Stimulated activated naive CD8-positive, alpha-beta T cell treated with anti-CD3 and anti-CD28 coated beads, Interleukin-15, amount 100 ng/mL, for 72 hours (primary cell): ENCODE measurements around the gene DMRTC2.

Experiments
- ATAC-seq: fragments of 150-1000 bp; cut with Tn5 transposase; 2 replicates; pipeline ENCODE4 v1.10.0; 2021; ENCODE audit warnings: mild to moderate bottlenecking, moderate library complexity
- DNase-seq, 2 donors: peaks; one replicate each; pipeline ENCODE4 v3.0.0; 2021 to 2022
- H3K27ac Mint-ChIP-seq, 2 donors: one replicate each; pipeline ENCODE4 v1.8.0; 2022; ENCODE audit warnings: mild to moderate bottlenecking in 2 of 2, mixed read lengths in 2 of 2, moderate library complexity in 2 of 2
- H3K27me3 Mint-ChIP-seq: one replicate; pipeline ENCODE4 v1.8.0; 2022; ENCODE audit warnings: mixed read lengths
- H3K4me1 Mint-ChIP-seq: one replicate; pipeline ENCODE4 v1.8.0; 2022; ENCODE audit warnings: mild to moderate bottlenecking, mixed read lengths
- H3K4me3 Mint-ChIP-seq, 2 donors: one replicate each; pipeline ENCODE4 v1.8.0; 2022; ENCODE audit warnings: mild to moderate bottlenecking in 2 of 2, mixed read lengths in 2 of 2, moderate library complexity in 1 of 2
- H3K9me3 Mint-ChIP-seq, 2 donors: one replicate each; pipeline ENCODE4 v1.8.0; 2022; ENCODE audit warnings: mixed read lengths in 2 of 2

DMRTC2 gene

GRCh38 chr19:41845001-41845050, at the start of gene DMRTC2:
DMRTC2 (plus strand) TSS chr19:41845042; CDS start chr19:41847429, 2,387 bp downstream.
- no peak within 1 kb of the TSS for H3K27ac Mint-ChIP-seq
- H3K9me3 Mint-ChIP-seq: no peaks in the 10 kb centered on the region

DNA sequence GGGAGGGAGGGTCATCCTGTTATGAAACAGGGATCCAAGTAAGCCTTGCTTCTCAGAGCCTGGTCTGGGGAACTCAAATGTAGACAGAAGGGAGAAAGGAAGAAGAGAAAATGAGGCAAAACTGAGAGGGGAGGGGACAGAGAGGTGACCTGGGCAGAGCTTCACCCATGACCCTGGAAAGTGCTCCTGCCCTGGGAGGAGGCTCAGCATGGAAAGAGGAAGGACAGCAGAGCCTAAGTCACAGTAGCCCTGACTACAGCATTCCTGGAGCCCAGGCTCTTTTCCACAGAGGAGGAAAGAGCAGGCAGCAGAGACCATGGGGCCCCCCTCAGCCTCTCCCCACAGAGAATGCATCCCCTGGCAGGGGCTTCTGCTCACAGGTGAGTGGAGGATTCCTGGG, 48.5 kb upstream of the DMRTC2 start, which contains the start of gene CEACAM3:
CEACAM3 (plus strand) TSS at position 226 of the 400 bp plus-strand sequence; CDS start at position 317, 91 bp downstream.
- H3K27me3 Mint-ChIP-seq: peaks cover 59% of the 10 kb centered on the region

More at GRCh38 chr19:41845001-41845050, at the start of gene DMRTC2:
- DNase-seq (no peak), ATAC-seq (no peak)
- H3K4me1 Mint-ChIP-seq: no peaks in the 10 kb centered on the region
- H3K4me3 Mint-ChIP-seq: no peak within 1 kb of the TSS
- H3K27me3 Mint-ChIP-seq: peaks cover 25% of the 10 kb centered on the region

DNA sequence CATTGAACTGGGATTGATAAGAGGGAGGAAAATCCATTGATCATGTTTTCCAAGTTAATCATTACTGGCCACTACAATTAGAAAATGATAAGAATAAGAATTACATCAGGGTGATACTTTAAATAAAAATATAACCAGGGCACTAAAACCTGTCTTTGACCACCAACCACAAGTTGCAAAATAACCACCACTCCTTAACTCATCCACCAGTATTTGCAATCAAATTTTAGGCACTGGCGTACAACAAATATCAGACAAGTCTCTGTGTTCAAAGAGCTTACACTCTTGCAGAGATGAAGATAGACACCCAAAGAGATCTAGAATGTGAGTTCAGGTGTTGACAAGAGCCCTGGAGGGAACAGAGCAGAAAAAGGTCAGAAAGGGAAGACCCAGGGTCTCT, 47.9 kb upstream of the DMRTC2 start:
- Mint-ChIP-seq H3K9me3 (no peaks in the 10 kb centered on the region), H3K27ac (no peak overlapping the region), H3K27me3 (peaks cover 54% of the 10 kb centered on the region), H3K4me1 (peaks cover 13% of the 10 kb centered on the region), H3K4me3 (no peak overlapping the region)
- no peak for DNase-seq
- no peak for ATAC-seq

More for the DNA sequence above, 48.5 kb upstream of the DMRTC2 start, which contains the start of gene CEACAM3:
- Mint-ChIP-seq H3K9me3 (no peaks in the 10 kb centered on the region), H3K4me1 (peaks cover 7% of the 10 kb centered on the region), H3K4me3 (no peak within 1 kb of the TSS), H3K27ac (no peak within 1 kb of the TSS)
- DNase-seq (no peak), ATAC-seq (no peak)

DNA sequence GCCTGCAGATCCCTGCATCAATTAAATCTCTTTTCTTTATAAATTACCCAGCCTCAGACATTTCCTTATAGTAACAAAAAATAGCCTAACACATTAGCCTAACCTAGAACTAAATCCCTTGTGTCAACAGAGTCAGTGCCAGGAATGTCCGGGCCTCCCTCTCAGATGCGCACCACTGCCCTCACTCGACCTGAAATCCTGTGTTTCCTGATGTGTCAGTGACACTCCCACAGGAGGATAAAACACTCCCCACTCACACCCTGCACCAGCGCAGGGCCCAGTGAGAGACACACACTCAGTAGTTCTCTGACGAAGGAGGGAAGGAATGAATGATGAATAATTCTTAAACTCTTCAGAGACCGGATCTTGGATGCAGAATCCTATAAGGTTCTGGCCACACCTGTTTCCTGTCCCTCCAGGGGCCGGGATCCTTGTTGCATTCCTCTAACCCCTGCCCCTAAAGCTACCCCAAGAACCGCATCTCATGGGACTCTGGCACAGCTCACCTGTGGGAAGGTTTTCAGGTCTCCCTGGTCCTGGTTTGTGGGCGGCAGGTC, 45.3 kb upstream of the DMRTC2 start:
- H3K27ac Mint-ChIP-seq: no peak overlapping the region
- DNase-seq (no peak), ATAC-seq (no peak)

DNA sequence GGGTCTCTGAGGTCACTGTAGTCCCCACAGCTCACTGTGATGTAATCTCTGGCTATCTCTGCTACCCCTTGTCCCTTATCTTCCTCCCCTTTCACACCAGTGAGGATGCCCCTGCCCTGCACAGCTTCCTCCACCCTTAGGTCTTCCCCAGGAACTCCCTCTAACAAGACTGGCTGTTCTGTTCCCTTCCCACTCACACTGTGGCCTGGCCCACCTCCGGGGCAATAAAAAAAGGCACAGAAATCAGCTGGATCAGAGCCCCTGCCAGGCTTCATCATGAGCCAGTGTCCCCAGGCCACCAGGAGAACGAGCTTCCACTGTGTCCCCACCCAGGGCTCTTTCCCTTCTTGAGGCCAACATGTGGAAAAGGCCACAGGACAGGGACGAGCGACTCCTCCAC, 43.8 kb upstream of the DMRTC2 start:
- H3K4me3 Mint-ChIP-seq: no peak overlapping the region
- DNase-seq: no peak
- ATAC-seq: no peak
- peaks cover 13% of the 10 kb centered on the region for H3K4me1 Mint-ChIP-seq
- no peak overlapping the region for H3K27ac Mint-ChIP-seq
- no peaks in the 10 kb centered on the region for H3K9me3 Mint-ChIP-seq
- H3K27me3 Mint-ChIP-seq: peaks cover 34% of the 10 kb centered on the region

More for the DNA sequence above, 45.3 kb upstream of the DMRTC2 start:
- Mint-ChIP-seq H3K4me1 (peaks cover 19% of the 10 kb centered on the region), H3K27me3 (peaks cover 41% of the 10 kb centered on the region), H3K4me3 (no peak overlapping the region), H3K9me3 (no peaks in the 10 kb centered on the region)

DNA sequence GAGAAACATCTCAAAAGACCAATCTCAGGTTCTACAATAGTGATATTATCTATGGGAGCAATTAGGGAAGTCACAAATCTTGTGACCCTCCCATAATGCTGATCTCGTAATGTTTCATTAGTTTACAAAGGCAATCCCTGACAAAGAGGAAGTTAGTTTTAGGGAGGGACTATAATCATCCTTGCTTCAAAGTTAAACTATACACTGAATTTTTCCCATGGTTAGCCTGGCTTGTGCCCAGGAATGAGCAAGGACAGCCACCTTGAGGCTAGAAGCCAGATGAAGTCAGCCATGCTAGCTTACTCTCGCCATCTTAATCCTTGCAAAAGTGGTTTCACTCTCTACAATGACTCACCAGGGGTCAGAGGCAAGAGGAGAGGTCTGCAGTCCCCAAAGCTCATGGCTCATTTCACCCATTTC, 43.0 kb upstream of the DMRTC2 start:
- no peak for DNase-seq
- ATAC-seq: no peak
- H3K27ac Mint-ChIP-seq: no peak overlapping the region
- H3K4me3 Mint-ChIP-seq: no peak overlapping the region
- H3K4me1 Mint-ChIP-seq: peaks cover 13% of the 10 kb centered on the region
- no peaks in the 10 kb centered on the region for H3K9me3 Mint-ChIP-seq
- peaks cover 34% of the 10 kb centered on the region for H3K27me3 Mint-ChIP-seq

DNA sequence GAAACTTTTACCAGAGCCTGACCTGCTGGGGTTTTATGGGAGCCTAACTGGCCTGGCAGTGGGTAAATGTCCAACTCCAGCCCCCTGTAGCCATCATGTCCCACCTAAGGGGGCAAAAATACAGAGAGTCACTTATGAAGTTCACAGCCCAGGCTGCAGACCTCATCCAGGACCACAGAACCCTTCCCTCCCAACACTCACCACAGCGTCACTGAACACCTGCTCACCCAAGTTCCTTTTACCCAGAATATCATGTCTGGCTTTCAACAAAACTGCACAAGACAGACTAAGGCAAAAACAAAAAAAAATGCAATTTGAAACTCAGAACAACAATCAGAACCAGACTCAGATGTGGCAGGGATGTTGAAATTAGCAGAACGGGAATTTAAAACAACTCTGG, 42.1 kb upstream of the DMRTC2 start:
- no peak for ATAC-seq

GRCh38 chr19:41804336-41804735, 40.5 kb upstream of the DMRTC2 start:
- H3K27me3 Mint-ChIP-seq: peaks cover 47% of the 10 kb centered on the region
- no peak overlapping the region for H3K4me3 Mint-ChIP-seq
- H3K9me3 Mint-ChIP-seq: no peaks in the 10 kb centered on the region
- peak; percentile 72 for ATAC-seq
- no peak for DNase-seq
- H3K4me1 Mint-ChIP-seq: peaks cover 13% of the 10 kb centered on the region
- H3K27ac Mint-ChIP-seq: no peak overlapping the region

More for the DNA sequence above, 42.1 kb upstream of the DMRTC2 start:
- Mint-ChIP-seq H3K4me3 (no peak overlapping the region), H3K9me3 (no peaks in the 10 kb centered on the region), H3K27ac (no peak overlapping the region), H3K27me3 (peaks cover 34% of the 10 kb centered on the region), H3K4me1 (peaks cover 13% of the 10 kb centered on the region)
- DNase-seq: no peak

DNA sequence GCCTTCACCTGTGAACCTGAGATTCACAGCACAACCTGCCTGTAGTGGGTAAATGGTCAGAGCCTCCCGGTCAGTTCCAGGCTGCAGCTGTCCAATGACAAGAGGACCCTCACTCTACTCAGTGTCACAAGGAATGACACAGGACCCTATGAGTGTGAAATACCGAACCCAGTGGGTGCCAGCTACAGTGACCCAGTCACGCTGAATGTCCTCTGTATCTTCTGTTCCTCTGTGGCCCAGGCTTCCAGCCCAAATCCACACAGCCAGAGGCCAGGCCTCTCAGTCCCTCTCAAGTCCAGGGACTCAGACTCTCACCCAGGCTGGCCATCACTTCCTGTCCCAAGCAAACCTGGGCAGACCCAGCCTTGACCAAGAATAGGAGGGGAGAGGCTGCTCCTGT, 37.7 kb upstream of the DMRTC2 start:
- Mint-ChIP-seq H3K9me3 (no peaks in the 10 kb centered on the region), H3K27ac (no peak overlapping the region), H3K4me1 (peaks cover 4% of the 10 kb centered on the region), H3K27me3 (peaks cover 63% of the 10 kb centered on the region), H3K4me3 (no peak overlapping the region)
- no peak for DNase-seq
- ATAC-seq: no peak

DNA sequence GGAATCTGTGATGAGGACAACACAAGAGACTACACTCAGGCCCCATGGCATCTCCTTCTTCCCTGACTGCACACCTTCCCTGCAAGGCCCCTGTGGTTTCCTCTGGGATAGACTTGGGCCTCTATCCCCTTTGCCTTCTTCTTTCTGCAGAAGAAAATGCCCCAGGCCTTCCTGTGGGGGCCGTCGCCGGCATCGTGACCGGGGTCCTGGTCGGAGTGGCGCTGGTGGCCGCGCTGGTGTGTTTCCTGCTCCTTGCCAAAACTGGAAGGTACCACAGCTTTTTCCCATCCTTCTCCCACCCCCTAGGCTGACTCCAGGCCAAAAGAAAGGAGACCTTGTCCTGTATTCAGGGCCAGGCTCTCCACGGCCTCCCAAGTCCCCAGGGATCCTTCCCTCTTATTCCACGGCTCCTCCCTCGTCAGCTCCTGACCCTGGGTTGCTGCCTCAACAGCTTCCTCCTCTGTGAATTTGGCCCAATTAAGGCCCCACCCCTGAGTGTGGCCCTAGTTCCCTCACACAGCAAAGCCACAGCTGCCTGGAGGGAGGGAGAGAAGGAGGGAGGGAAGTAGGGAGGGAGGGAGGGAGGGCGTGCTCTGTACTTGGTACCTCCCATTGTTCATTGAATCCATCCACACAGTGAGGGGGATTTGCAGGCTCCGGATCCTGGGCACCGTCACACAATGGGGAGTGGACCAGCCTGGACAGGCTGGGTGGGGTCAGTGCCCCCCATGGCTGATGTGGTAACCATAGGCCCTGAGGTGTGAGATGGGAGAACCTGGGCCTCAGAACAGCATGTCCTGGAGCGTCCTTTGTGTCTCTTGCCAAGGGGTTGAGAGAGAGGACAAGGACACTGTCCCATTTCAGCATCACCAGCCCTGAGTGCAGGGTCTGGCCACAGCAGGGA, 35.9 kb upstream of the DMRTC2 start:
- Mint-ChIP-seq H3K27ac (no peak overlapping the region), H3K4me1 (no peaks in the 10 kb centered on the region), H3K9me3 (no peaks in the 10 kb centered on the region), H3K4me3 (no peak overlapping the region), H3K27me3 (peaks cover 54% of the 10 kb centered on the region)
- ATAC-seq (no peak), DNase-seq (no peak)

DNA sequence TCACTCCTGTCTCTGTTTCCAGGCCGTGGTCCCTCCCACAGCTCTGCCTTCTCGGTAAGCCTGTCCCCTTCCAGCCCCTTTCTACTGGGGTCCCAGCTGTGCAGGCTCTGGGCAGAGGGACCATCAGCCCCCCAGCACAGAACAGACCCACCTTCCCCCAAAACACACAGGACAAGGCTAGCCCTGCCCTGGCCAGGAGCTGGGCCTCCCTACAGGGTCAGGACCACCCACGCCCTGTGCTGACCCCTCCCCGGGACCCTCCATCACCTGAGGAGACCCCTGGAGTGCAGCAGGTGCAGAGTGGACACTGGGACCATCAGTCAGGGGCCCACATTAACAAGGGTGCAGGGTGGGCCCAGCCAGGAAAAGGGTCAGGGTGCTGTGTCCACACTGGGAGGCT, 34.5 kb upstream of the DMRTC2 start:
- DNase-seq (no peak), ATAC-seq (no peak)
- Mint-ChIP-seq H3K4me3 (no peak overlapping the region), H3K4me1 (peaks cover 11% of the 10 kb centered on the region), H3K27ac (no peak overlapping the region), H3K27me3 (peaks cover 54% of the 10 kb centered on the region), H3K9me3 (no peaks in the 10 kb centered on the region)

DNA sequence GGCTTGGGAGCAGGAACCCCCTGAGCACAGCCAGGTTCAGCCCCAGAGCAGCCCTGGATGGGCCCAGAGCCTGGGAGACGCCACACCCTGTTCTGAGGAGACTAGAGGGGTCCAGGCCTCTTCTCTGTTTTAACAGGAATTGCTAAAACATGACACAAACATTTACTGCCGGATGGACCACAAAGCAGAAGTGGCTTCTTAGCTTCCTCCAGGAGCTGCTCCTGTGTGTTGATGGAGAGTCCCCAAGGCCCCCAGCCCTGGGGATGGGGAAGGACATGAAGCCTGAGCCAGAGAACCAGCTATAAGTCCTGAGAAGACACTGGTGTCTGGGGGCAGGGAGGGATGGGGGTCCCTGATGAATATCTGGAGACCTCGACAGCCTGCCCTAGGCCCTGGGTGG, 33.8 kb upstream of the DMRTC2 start:
- DNase-seq: no peak
- ATAC-seq: no peak
- Mint-ChIP-seq H3K4me3 (no peak overlapping the region), H3K27ac (peak overlapping the region in 1 of 2 donors; percentile 43), H3K4me1 (peaks cover 14% of the 10 kb centered on the region), H3K27me3 (peaks cover 49% of the 10 kb centered on the region), H3K9me3 (no peaks in the 10 kb centered on the region)

GRCh38 chr19:41811981-41812380, 32.9 kb upstream of the DMRTC2 start:
- Mint-ChIP-seq H3K27ac (no peak overlapping the region), H3K4me1 (peaks cover 14% of the 10 kb centered on the region), H3K4me3 (no peak overlapping the region), H3K27me3 (peaks cover 39% of the 10 kb centered on the region), H3K9me3 (no peaks in the 10 kb centered on the region)
- no peak for DNase-seq
- ATAC-seq: no peak

- Mint-ChIP-seq H3K9me3 (no peaks in the 10 kb centered on the region), H3K27me3 (peaks cover 20% of the 10 kb centered on the region), H3K4me1 (peaks cover 14% of the 10 kb centered on the region), H3K4me3 (no peak overlapping the region), H3K27ac (no peak overlapping the region)
- no peak for ATAC-seq
- DNase-seq: no peak
Observed at GRCh38 chr19:41813911-41814310, 30.9 kb upstream of the DMRTC2 start.

GRCh38 chr19:41815301-41815700, 29.5 kb upstream of the DMRTC2 start:
- ATAC-seq: no peak
- Mint-ChIP-seq H3K4me1 (peaks cover 14% of the 10 kb centered on the region), H3K27ac (no peak overlapping the region), H3K9me3 (no peaks in the 10 kb centered on the region), H3K27me3 (peaks cover 9% of the 10 kb centered on the region), H3K4me3 (no peak overlapping the region)
- no peak for DNase-seq

DNA sequence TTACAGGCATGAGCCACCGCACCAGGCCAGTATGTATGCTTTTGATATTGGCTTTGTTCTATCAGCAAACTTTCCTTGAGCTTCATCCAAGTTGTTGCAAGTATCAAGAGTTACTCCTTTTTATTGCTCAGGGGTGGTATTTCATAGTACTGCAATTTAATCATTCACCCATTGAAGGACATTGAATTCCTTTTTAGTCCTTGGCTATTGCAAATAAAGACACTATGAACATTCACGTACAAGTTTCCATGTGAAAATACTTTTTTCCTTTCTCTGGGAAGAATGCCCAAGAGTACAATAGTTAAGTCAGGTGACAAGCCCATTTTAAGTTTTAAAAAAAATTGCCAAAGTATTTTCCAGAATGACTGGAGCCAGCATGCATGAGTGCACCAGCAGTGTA, 28.1 kb upstream of the DMRTC2 start:
- H3K4me1 Mint-ChIP-seq: peaks cover 19% of the 10 kb centered on the region
- H3K9me3 Mint-ChIP-seq: no peaks in the 10 kb centered on the region
- no peak for ATAC-seq
- H3K27ac Mint-ChIP-seq: no peak overlapping the region
- peaks cover 17% of the 10 kb centered on the region for H3K27me3 Mint-ChIP-seq
- no peak for DNase-seq
- H3K4me3 Mint-ChIP-seq: no peak overlapping the region
